GM12878 (cell line): ENCODE measurements around the gene UTP14C. TPM values are rescaled to one million over a fixed set of nuclear protein-coding genes. Genes with fewer than 3 reads are reported as not detected.

Source experiments
- ATF3 ChIP-seq: IDR thresholded peaks from 2 replicates; pipeline ENCODE4 v1.6.1; 2011; ENCODE audit warnings: low read depth, mild to moderate bottlenecking, low read length, moderate library complexity, borderline replicate concordance; ENCODE audit errors: extremely low read depth
- BMI1 ChIP-seq: fragments of 450-650 bp; IDR thresholded peaks from 2 replicates; pipeline ENCODE4 v1.6.1; 2016; ENCODE audit warnings: mild to moderate bottlenecking, moderate library complexity, borderline replicate concordance
- EED ChIP-seq: sonication (generic); IDR thresholded peaks from 2 replicates; pipeline ENCODE4 v1.6.1; 2016; ENCODE audit warnings: antibody characterized with exemption, low read depth
- EGR1 ChIP-seq, 2 experiments: IDR thresholded peaks; 1 replicate in 1 of 2; 2 replicates in 1 of 2; pipeline ENCODE4 v1.6.1; 2011 to 2012; ENCODE audit warnings: low read depth in 2 of 2, low read length in 2 of 2, borderline replicate concordance in 1 of 2, mild to moderate bottlenecking in 1 of 2, moderate library complexity in 1 of 2
- ESRRA ChIP-seq: IDR thresholded peaks from 2 replicates; pipeline ENCODE4 v1.6.1; 2012; ENCODE audit warnings: mild to moderate bottlenecking, low read length, improper control_type of control experiment
- EZH2 ChIP-seq: IDR thresholded peaks from 2 replicates; pipeline ENCODE4 v1.6.1; 2012; ENCODE audit warnings: low read depth, mild to moderate bottlenecking, control low read depth, inconsistent platforms, low read length, borderline replicate concordance; ENCODE audit not compliant: control insufficient read depth
- FOXK2 ChIP-seq: fragments of 450-650 bp; IDR thresholded peaks from 2 replicates; pipeline ENCODE4 v1.6.1; 2017; ENCODE audit warnings: mild to moderate bottlenecking, moderate library complexity
- FOXM1 ChIP-seq: IDR thresholded peaks from 2 replicates; pipeline ENCODE4 v1.6.1; 2012; ENCODE audit warnings: low read depth, mild to moderate bottlenecking, inconsistent platforms, low read length, moderate library complexity
- LARP7 ChIP-seq: fragments of 450-650 bp; IDR thresholded peaks from 2 replicates; pipeline ENCODE4 v1.6.1; 2017; ENCODE audit warnings: mild to moderate bottlenecking
- MEF2B ChIP-seq: fragments of 450-650 bp; IDR thresholded peaks from 2 replicates; pipeline ENCODE4 v1.6.1; 2018; ENCODE audit warnings: mild to moderate bottlenecking, moderate library complexity; ENCODE audit not compliant: partially characterized antibody, poor library complexity, severe bottlenecking
- MLLT1 ChIP-seq: fragments of 450-650 bp; IDR thresholded peaks from 2 replicates; pipeline ENCODE4 v1.6.1; 2016; ENCODE audit warnings: mild to moderate bottlenecking
- MTA2 ChIP-seq: fragments of 450-650 bp; IDR thresholded peaks from 2 replicates; pipeline ENCODE4 v1.6.1; 2016; ENCODE audit warnings: low read depth, mild to moderate bottlenecking, moderate library complexity
- MTA3 ChIP-seq: IDR thresholded peaks from 2 replicates; pipeline ENCODE4 v1.6.1; 2012; ENCODE audit warnings: low read length, inconsistent platforms, borderline replicate concordance
- NR2F1 ChIP-seq: fragments of 450-650 bp; conservative IDR thresholded peaks from 2 replicates; pipeline ENCODE4 v1.6.1; 2017; ENCODE audit warnings: mild to moderate bottlenecking
- NRF1 ChIP-seq: conservative IDR thresholded peaks from 2 replicates; pipeline ENCODE4 v1.6.1; 2011; ENCODE audit warnings: mild to moderate bottlenecking, low read depth, low read length, improper control_type of control experiment
- POU2F2 ChIP-seq: IDR thresholded peaks from 3 replicates; pipeline ENCODE4 v1.6.1; 2011; ENCODE audit warnings: low read depth, mild to moderate bottlenecking, low read length, borderline replicate concordance
- RAD21 ChIP-seq: IDR thresholded peaks from 2 replicates; pipeline ENCODE4 v1.6.1; 2011; ENCODE audit warnings: mild to moderate bottlenecking, low read depth, low read length, moderate library complexity; ENCODE audit not compliant: insufficient read depth
- RB1 ChIP-seq: fragments of 450-650 bp; formaldehyde crosslinking; IDR thresholded peaks from 2 replicates; pipeline ENCODE4 v1.6.1; 2017; ENCODE audit warnings: mild to moderate bottlenecking, borderline replicate concordance
- RCOR1 ChIP-seq: conservative IDR thresholded peaks from 2 replicates; pipeline ENCODE4 v1.6.1; 2012; ENCODE audit warnings: low read depth, low read length, improper control_type of control experiment
- SPI1 ChIP-seq: IDR thresholded peaks from 2 replicates; pipeline ENCODE4 v1.6.1; 2011; ENCODE audit warnings: low read depth, mild to moderate bottlenecking, low read length, moderate library complexity, borderline replicate concordance; ENCODE audit not compliant: insufficient read depth
- TAF1 ChIP-seq: IDR thresholded peaks from 2 replicates; pipeline ENCODE4 v1.6.1; 2011; ENCODE audit warnings: mild to moderate bottlenecking, low read depth, low read length, borderline replicate concordance
- TCF7 ChIP-seq: IDR thresholded peaks from 2 replicates; pipeline ENCODE4 v1.6.1; 2014; ENCODE audit warnings: antibody characterized with exemption, borderline replicate concordance
- ZNF217 ChIP-seq: fragments of 450-650 bp; IDR thresholded peaks from 2 replicates; pipeline ENCODE4 v1.6.1; 2017; ENCODE audit warnings: antibody characterized with exemption, mild to moderate bottlenecking
- ZNF24 ChIP-seq: fragments of 450-650 bp; IDR thresholded peaks from 2 replicates; pipeline ENCODE4 v1.6.1; 2017; ENCODE audit warnings: antibody characterized with exemption, mild to moderate bottlenecking
- polyA plus RNA-seq, 11 experiments: library from polyadenylated mRNA; depleted of rRNA in 4 of 11; unstranded in 6 of 11; stranded (reverse) in 5 of 11; fragments of >200 nt; fragmentation: Nextera tagmentation in 4 of 11; fragmentation: Illumina TruSeq in 1 of 11; extraction: Ambion mirVana in 4 of 11; extraction: Trizol in 1 of 11; gene quantifications; 1 replicate in 1 of 11; 2 replicates in 10 of 11; pipeline versions ENCODE4 v1.2.1 to v1.2.3, GENCODE V29; 2011 to 2016; ENCODE audit warnings: inconsistent platforms in 2 of 11, missing spikeins in 2 of 11, low read depth in 1 of 11
- total RNA-seq, 4 experiments: library from RNA; depleted of rRNA in 3 of 4; stranded (reverse); fragments of >200 nt in 3 of 4; fragmentation: Illumina TruSeq in 1 of 4; extraction: Trizol in 1 of 4; gene quantifications; 2 replicates each; pipeline versions ENCODE4 v1.2.1 to v1.2.3, GENCODE V29; 2013 to 2021
- TF ChIP-seq, protein P1 (sequence below): fragments of 450-650 bp; formaldehyde crosslinking; IDR thresholded peaks from 2 replicates; pipeline ENCODE4 v1.4.0; 2022; ENCODE audit warnings: mild to moderate bottlenecking, moderate library complexity
- TF ChIP-seq, protein P2 (sequence below): IDR thresholded peaks from 2 replicates; pipeline ENCODE4 v1.6.1; 2012; ENCODE audit warnings: low read depth, low read length, improper control_type of control experiment

Gene UTP14C
- total and polyA plus RNA-seq, 10 of the 15 experiments (the other 5 are each of a cell fraction or from before 2014, with no cell fraction given) = 3.4 to 11.2 (median 6.0) TPM

GRCh38 chr13:52011632-52012511, 12.6 kb upstream of the UTP14C start, which contains the start of gene ALG11 (continued):
- TF ChIP-seq RAD21 (no peak), NR2F1 (no peak), POU2F2 (peak; percentile 37; the same call in 1 of the 3 replicates), MLLT1 (0 out of 2 replicates have a peak, but pooled peaks have one; percentile 54), TCF7 (no peak), TAF1 (peak; percentile 86), MTA2 (peak; percentile 74), MTA3 (no peak), ATF3 (no peak), ESRRA (no peak), FOXK2 (no peak), SPI1 (no peak), ZNF24 (no peak), LARP7 (peak; percentile 66; the same call in 1 of the 2 replicates), EED (0 out of 2 replicates have a peak, but pooled peaks have one; percentile 10), FOXM1 (no peak), BMI1 (peak; percentile 68; the same call in 1 of the 2 replicates), NRF1 (no peak), EZH2 (no peak), MEF2B (no peak), ZNF217 (no peak), RCOR1 (no peak), RB1 (no peak), EGR1 (IDR thresholded peaks at IDR 0.05; ENCODE audit: borderline replicate concordance in 1 of 2, low read depth in 2 of 2, low read length in 2 of 2) (peak; percentile 44 to 91)
- TF ChIP-seq, protein P1, sequence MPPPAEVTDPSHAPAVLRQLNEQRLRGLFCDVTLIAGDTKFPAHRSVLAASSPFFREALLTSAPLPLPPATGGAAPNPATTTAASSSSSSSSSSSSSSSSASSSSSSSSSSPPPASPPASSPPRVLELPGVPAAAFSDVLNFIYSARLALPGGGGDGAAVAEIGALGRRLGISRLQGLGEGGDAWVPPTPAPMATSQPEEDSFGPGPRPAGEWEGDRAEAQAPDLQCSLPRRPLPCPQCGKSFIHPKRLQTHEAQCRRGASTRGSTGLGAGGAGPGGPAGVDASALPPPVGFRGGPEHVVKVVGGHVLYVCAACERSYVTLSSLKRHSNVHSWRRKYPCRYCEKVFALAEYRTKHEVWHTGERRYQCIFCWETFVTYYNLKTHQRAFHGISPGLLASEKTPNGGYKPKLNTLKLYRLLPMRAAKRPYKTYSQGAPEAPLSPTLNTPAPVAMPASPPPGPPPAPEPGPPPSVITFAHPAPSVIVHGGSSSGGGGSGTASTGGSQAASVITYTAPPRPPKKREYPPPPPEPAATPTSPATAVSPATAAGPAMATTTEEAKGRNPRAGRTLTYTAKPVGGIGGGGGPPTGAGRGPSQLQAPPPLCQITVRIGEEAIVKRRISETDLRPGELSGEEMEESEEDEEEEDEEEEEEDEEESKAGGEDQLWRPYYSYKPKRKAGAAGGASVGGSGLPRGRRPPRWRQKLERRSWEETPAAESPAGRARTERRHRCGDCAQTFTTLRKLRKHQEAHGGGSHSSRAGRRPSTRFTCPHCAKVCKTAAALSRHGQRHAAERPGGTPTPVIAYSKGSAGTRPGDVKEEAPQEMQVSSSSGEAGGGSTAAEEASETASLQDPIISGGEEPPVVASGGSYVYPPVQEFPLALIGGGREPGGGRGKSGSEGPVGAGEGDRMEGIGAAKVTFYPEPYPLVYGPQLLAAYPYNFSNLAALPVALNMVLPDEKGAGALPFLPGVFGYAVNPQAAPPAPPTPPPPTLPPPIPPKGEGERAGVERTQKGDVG (CRISPR knock-in tag) = no peak
- TF ChIP-seq, protein P2, sequence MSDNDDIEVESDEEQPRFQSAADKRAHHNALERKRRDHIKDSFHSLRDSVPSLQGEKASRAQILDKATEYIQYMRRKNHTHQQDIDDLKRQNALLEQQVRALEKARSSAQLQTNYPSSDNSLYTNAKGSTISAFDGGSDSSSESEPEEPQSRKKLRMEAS = no peak; the same call in 1 of the 2 replicates
